Measurements from ENCODE around the gene HDAC2.
"Not testable (repeated sequence)": the region's sequence is repeated elsewhere in the genome, so short reads cannot be mapped to it uniquely, and the experiment has no call there.

The HDAC2 gene

GRCh38 chr6:113995634-113996033, 24.7 kb upstream of the HDAC2 start:
- Histone ChIP-seq H3K4me2 (ENCODE audit: low read depth, low read length, poor library complexity, severe bottlenecking) (no peak overlapping the region), H3F3A (ENCODE audit: low read depth) (no peaks in the 10 kb centered on the region), H3K4me1 (ENCODE audit: insufficient read depth, low read length, poor library complexity, severe bottlenecking) (peaks cover 3% of the 10 kb centered on the region), H3K79me2 (ENCODE audit: insufficient read depth, low read length) (no peaks in the 10 kb centered on the region), H3K4me3 (ENCODE audit: low read length, poor library complexity, severe bottlenecking) (no peak overlapping the region), H3K36me3 (ENCODE audit: insufficient read depth, low read length) (no peaks in the 10 kb centered on the region), H4K20me1 (ENCODE audit: insufficient read depth, low read length, poor library complexity, severe bottlenecking) (no peaks in the 10 kb centered on the region), H3K9ac (ENCODE audit: low read depth, low read length, poor library complexity, severe bottlenecking) (no peak overlapping the region), H3K9me3 (ENCODE audit: insufficient read depth, low read depth, low read length) (no peaks in the 10 kb centered on the region), H3K9me2 (replicated peaks; ENCODE audit: low read depth, low read length) (no peaks in the 10 kb centered on the region), H3K27me3 (ENCODE audit: insufficient read depth, low read length, poor library complexity, severe bottlenecking) (no peaks in the 10 kb centered on the region), H2AFZ (ENCODE audit: low read length) (peak overlapping the region; percentile 83)
- TF ChIP-seq EZH2phosphoT487 (IDR thresholded peaks at IDR 0.05; ENCODE audit: borderline replicate concordance) (no peak), CTCF (conservative IDR thresholded peaks at IDR 0.05; ENCODE audit: low read length) (no peak)

- Histone ChIP-seq H3K27me3 (ENCODE audit: insufficient read depth, low read length, poor library complexity, severe bottlenecking) (no peaks in the 10 kb centered on the region), H3K36me3 (ENCODE audit: insufficient read depth, low read length) (no peaks in the 10 kb centered on the region), H3K9me2 (replicated peaks; ENCODE audit: low read depth, low read length) (no peaks in the 10 kb centered on the region), H4K20me1 (ENCODE audit: insufficient read depth, low read length, poor library complexity, severe bottlenecking) (no peaks in the 10 kb centered on the region), H3K4me1 (ENCODE audit: insufficient read depth, low read length, poor library complexity, severe bottlenecking) (peaks cover 3% of the 10 kb centered on the region), H3K4me2 (ENCODE audit: low read depth, low read length, poor library complexity, severe bottlenecking) (peak overlapping the region; percentile 21), H2AFZ (ENCODE audit: low read length) (peak overlapping the region; percentile 83), H3F3A (ENCODE audit: low read depth) (no peaks in the 10 kb centered on the region), H3K9me3 (ENCODE audit: insufficient read depth, low read depth, low read length) (no peaks in the 10 kb centered on the region), H3K9ac (ENCODE audit: low read depth, low read length, poor library complexity, severe bottlenecking) (no peak overlapping the region), H3K79me2 (ENCODE audit: insufficient read depth, low read length) (no peaks in the 10 kb centered on the region), H3K4me3 (ENCODE audit: low read length, poor library complexity, severe bottlenecking) (no peak overlapping the region)
- TF ChIP-seq EZH2phosphoT487 (IDR thresholded peaks at IDR 0.05; ENCODE audit: borderline replicate concordance) (no peak), CTCF (conservative IDR thresholded peaks at IDR 0.05; ENCODE audit: low read length) (peak; percentile 91)
Observed at GRCh38 chr6:113994934-113995342, 24.0 kb upstream of the HDAC2 start.

GRCh38 chr6:113989675-113990074, 18.7 kb upstream of the HDAC2 start:
- H3K27me3 ChIP-seq (ENCODE audit: insufficient read depth, low read length, poor library complexity, severe bottlenecking) = no peaks in the 10 kb centered on the region
- no peaks in the 10 kb centered on the region for H4K20me1 ChIP-seq (ENCODE audit: insufficient read depth, low read length, poor library complexity, severe bottlenecking)
- H3K4me2 ChIP-seq (ENCODE audit: low read depth, low read length, poor library complexity, severe bottlenecking) = no peak overlapping the region
- no peaks in the 10 kb centered on the region for H3K4me1 ChIP-seq (ENCODE audit: insufficient read depth, low read length, poor library complexity, severe bottlenecking)
- no peaks in the 10 kb centered on the region for H3F3A ChIP-seq (ENCODE audit: low read depth)
- TF ChIP-seq CTCF (conservative IDR thresholded peaks at IDR 0.05; ENCODE audit: low read length) (no peak), EZH2phosphoT487 (IDR thresholded peaks at IDR 0.05; ENCODE audit: borderline replicate concordance) (no peak)
- H3K9me3 ChIP-seq (ENCODE audit: insufficient read depth, low read depth, low read length) = no peaks in the 10 kb centered on the region
- H3K79me2 ChIP-seq (ENCODE audit: insufficient read depth, low read length) = no peaks in the 10 kb centered on the region
- H3K9ac ChIP-seq (ENCODE audit: low read depth, low read length, poor library complexity, severe bottlenecking) = no peak overlapping the region
- H3K36me3 ChIP-seq (ENCODE audit: insufficient read depth, low read length) = no peaks in the 10 kb centered on the region
- no peaks in the 10 kb centered on the region for H3K9me2 ChIP-seq (replicated peaks; ENCODE audit: low read depth, low read length)
- no peak overlapping the region for H2AFZ ChIP-seq (ENCODE audit: low read length)
- H3K4me3 ChIP-seq (ENCODE audit: low read length, poor library complexity, severe bottlenecking) = no peak overlapping the region

GRCh38 chr6:113982675-113983074, 11.7 kb upstream of the HDAC2 start:
- not testable (repeated sequence) for H3K27me3 ChIP-seq (ENCODE audit: insufficient read depth, low read length, poor library complexity, severe bottlenecking); H3K4me3 ChIP-seq (ENCODE audit: low read length, poor library complexity, severe bottlenecking); H3K4me1 ChIP-seq (ENCODE audit: insufficient read depth, low read length, poor library complexity, severe bottlenecking); H3K9me3 ChIP-seq (ENCODE audit: insufficient read depth, low read depth, low read length); H2AFZ ChIP-seq (ENCODE audit: low read length); H4K20me1 ChIP-seq (ENCODE audit: insufficient read depth, low read length, poor library complexity, severe bottlenecking); H3K4me2 ChIP-seq (ENCODE audit: low read depth, low read length, poor library complexity, severe bottlenecking); H3K36me3 ChIP-seq (ENCODE audit: insufficient read depth, low read length); H3K9ac ChIP-seq (ENCODE audit: low read depth, low read length, poor library complexity, severe bottlenecking); H3F3A ChIP-seq (ENCODE audit: low read depth); H3K79me2 ChIP-seq (ENCODE audit: insufficient read depth, low read length); H3K9me2 ChIP-seq (replicated peaks; ENCODE audit: low read depth, low read length)

Data from Loucy (cell line).